K562 (cell line): Measurements from ENCODE around the gene NACA. TPM values are rescaled to one million over a fixed set of nuclear protein-coding genes. Genes with fewer than 3 reads are reported as not detected.

Experiments used
- BRCA1 ChIP-seq, 2 experiments: fragments of 450-650 bp in 1 of 2; sonication (generic) in 1 of 2; formaldehyde crosslinking in 1 of 2; IDR thresholded peaks; 2 replicates each; pipeline versions ENCODE4 v1.5.0 to v1.6.1; 2017 to 2020; ENCODE audit warnings: mild to moderate bottlenecking in 1 of 2, missing genetic modification reagents in 1 of 2
- CAMTA2 ChIP-seq: fragments of 250-450 bp; sonication (Bioruptor Pico); conservative IDR thresholded peaks from 2 replicates; pipeline ENCODE4 v1.5.1; 2022
- CBX2 ChIP-seq: fragments of 200-600 bp; sonication (generic); IDR thresholded peaks from one replicate; pipeline ENCODE4 v1.6.1; 2012; ENCODE audit warnings: mild to moderate bottlenecking, low read length, inconsistent platforms; ENCODE audit not compliant: insufficient read depth, poor library complexity, severe bottlenecking
- DDX20 ChIP-seq: fragments of 450-650 bp; IDR thresholded peaks from 2 replicates; pipeline ENCODE4 v1.6.1; 2016; ENCODE audit warnings: missing genetic modification characterization, low read depth, mild to moderate bottlenecking, missing compliant biosample characterization, moderate library complexity
- DPF2 ChIP-seq: fragments of 450-650 bp; IDR thresholded peaks from 2 replicates; pipeline ENCODE4 v1.6.1; 2016
- HNRNPLL ChIP-seq: fragments of 200-400 bp; formaldehyde crosslinking; IDR thresholded peaks from 2 replicates; pipeline ENCODE4 v1.6.1; 2017; ENCODE audit warnings: low read length, low read depth, mild to moderate bottlenecking; ENCODE audit not compliant: poor library complexity, severe bottlenecking
- MXI1 ChIP-seq: IDR thresholded peaks from 2 replicates; pipeline ENCODE4 v1.6.1; 2011; ENCODE audit warnings: low read depth, mild to moderate bottlenecking, improper control_type of control experiment, low read length
- NUFIP1 ChIP-seq: fragments of 450-650 bp; IDR thresholded peaks from 2 replicates; pipeline ENCODE4 v1.6.1; 2018; ENCODE audit not compliant: partially characterized antibody
- POLR2B ChIP-seq: fragments of 450-650 bp; IDR thresholded peaks from 2 replicates; pipeline ENCODE4 v1.6.1; 2018; ENCODE audit warnings: low read depth; ENCODE audit not compliant: partially characterized antibody
- STAG1 ChIP-seq: sonication (generic); formaldehyde crosslinking; IDR thresholded peaks from 2 replicates; pipeline ENCODE4 v1.5.0; 2020; ENCODE audit warnings: missing genetic modification reagents, borderline replicate concordance
- TEAD1 ChIP-seq, 2 experiments: fragments of 450-650 bp in 1 of 2; sonication (generic) in 1 of 2; formaldehyde crosslinking; IDR thresholded peaks; 2 replicates each; pipeline versions ENCODE4 v1.4.0 to v1.8.0; 2020 to 2022; ENCODE audit warnings: mild to moderate bottlenecking in 2 of 2, missing genetic modification reagents in 1 of 2
- ZNF174 ChIP-seq: fragments of 250-450 bp; sonication (Bioruptor Pico); IDR thresholded peaks from 2 replicates; pipeline ENCODE4 v1.4.0; 2020; ENCODE audit warnings: mild to moderate bottlenecking
- polyA plus RNA-seq, 8 experiments: library from polyadenylated mRNA; depleted of rRNA in 4 of 8; stranded (reverse) in 5 of 8; unstranded in 3 of 8; fragments of >200 nt; fragmentation: Nextera tagmentation in 2 of 8; fragmentation: Illumina TruSeq in 1 of 8; extraction: Ambion mirVana in 2 of 8; extraction: Trizol in 1 of 8; gene quantifications; 2 replicates each; pipeline versions ENCODE4 v1.2.1 to v1.2.3, GENCODE V29; 2011 to 2014; ENCODE audit warnings: inconsistent platforms in 1 of 8, missing spikeins in 1 of 8
- total RNA-seq, 7 experiments: library from RNA; depleted of rRNA in 6 of 7; stranded (reverse); fragments of >200 nt in 6 of 7; fragmentation: Illumina TruSeq in 2 of 7; extraction: Trizol in 2 of 7; gene quantifications; 2 replicates each; pipeline versions ENCODE4 v1.2.1 to v1.2.3, GENCODE V29; 2011 to 2021; ENCODE audit warnings: low replicate concordance in 1 of 7
- TF ChIP-seq, protein P1 (sequence below): fragments of 450-650 bp; formaldehyde crosslinking; IDR thresholded peaks from 2 replicates; pipeline ENCODE4 v1.4.0; 2020; ENCODE audit warnings: mild to moderate bottlenecking, moderate library complexity
- TF ChIP-seq, protein P2 (sequence below), 3 experiments: fragments of 200-800 bp in 1 of 3; sonication (Bioruptor generic) in 1 of 3; sonication (generic) in 1 of 3; formaldehyde crosslinking in 1 of 3; IDR thresholded peaks; 2 replicates each; pipeline versions ENCODE4 v1.6.1 to v1.8.0; 2016 to 2022; ENCODE audit warnings: mild to moderate bottlenecking in 2 of 3, missing compliant biosample characterization in 2 of 3, missing genetic modification characterization in 2 of 3, missing genetic modification reagents in 1 of 3
- TF ChIP-seq, protein P3 (sequence below): IDR thresholded peaks from 2 replicates; pipeline ENCODE4 v1.6.1; 2011; ENCODE audit warnings: borderline replicate concordance, low read depth, mild to moderate bottlenecking, moderate library complexity, low read length; ENCODE audit not compliant: insufficient read depth, poor library complexity, severe bottlenecking
- TF ChIP-seq, protein P4 (sequence below): fragments of 250-450 bp; sonication (Bioruptor Pico); IDR thresholded peaks from 2 replicates; pipeline ENCODE4 v1.4.0; 2020; ENCODE audit warnings: mild to moderate bottlenecking

The NACA gene
- total and polyA plus RNA-seq, 9 of the 15 experiments (the other 6 are each of a cell fraction or from before 2014, with no cell fraction given): 1,030 to 2,416 (median 1,645) TPM

DNA sequence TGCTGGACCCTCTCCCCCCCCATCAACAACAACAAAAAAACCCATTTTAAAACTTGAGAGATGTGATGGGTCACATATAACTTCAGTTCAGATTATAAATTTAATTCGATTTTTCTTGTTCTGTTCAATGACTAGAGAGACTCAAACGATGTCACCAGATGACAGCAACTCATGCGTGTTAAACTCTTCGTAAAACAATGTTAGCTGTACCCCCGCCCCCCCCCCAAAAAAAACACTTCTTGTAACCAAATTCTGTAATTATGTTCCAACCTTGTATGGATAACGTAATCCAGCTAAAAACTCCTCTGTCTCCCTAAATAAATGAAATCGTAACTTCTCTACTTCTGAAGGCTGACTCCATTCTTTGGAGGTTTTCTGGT lies 614 bp upstream of the NACA start (continued):
- TF ChIP-seq ZNF174 (CRISPR knock-in tag): no peak
- TF ChIP-seq, protein P1, sequence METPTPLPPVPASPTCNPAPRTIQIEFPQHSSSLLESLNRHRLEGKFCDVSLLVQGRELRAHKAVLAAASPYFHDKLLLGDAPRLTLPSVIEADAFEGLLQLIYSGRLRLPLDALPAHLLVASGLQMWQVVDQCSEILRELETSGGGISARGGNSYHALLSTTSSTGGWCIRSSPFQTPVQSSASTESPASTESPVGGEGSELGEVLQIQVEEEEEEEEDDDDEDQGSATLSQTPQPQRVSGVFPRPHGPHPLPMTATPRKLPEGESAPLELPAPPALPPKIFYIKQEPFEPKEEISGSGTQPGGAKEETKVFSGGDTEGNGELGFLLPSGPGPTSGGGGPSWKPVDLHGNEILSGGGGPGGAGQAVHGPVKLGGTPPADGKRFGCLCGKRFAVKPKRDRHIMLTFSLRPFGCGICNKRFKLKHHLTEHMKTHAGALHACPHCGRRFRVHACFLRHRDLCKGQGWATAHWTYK: no peak
- TF ChIP-seq BRCA1 (IDR thresholded peaks at IDR 0.05): no peak
- TF ChIP-seq BRCA1 (CRISPR knock-in tag; IDR thresholded peaks at IDR 0.05): no peak
- TF ChIP-seq, protein P2, sequence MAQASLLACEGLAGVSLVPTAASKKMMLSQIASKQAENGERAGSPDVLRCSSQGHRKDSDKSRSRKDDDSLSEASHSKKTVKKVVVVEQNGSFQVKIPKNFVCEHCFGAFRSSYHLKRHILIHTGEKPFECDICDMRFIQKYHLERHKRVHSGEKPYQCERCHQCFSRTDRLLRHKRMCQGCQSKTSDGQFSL (CRISPR knock-in tag; IDR thresholded peaks at IDR 0.05): peak; percentile 53
- TF ChIP-seq, protein P2 (tag; IDR thresholded peaks at IDR 0.05): peak in 1 of 2 experiments; percentile 59; a peak in 1 of 4 replicates
- TF ChIP-seq POLR2B: no peak
- no peak for TF ChIP-seq CAMTA2 (CRISPR knock-in tag)
- no peak for TF ChIP-seq TEAD1 (CRISPR knock-in tag; IDR thresholded peaks at IDR 0.05)
- TF ChIP-seq CBX2: no peak
- no peak for TF ChIP-seq STAG1 (CRISPR knock-in tag)
- TF ChIP-seq MXI1: 0 out of 2 replicates have a peak, but pooled peaks have one; percentile 35
- TF ChIP-seq, protein P3, sequence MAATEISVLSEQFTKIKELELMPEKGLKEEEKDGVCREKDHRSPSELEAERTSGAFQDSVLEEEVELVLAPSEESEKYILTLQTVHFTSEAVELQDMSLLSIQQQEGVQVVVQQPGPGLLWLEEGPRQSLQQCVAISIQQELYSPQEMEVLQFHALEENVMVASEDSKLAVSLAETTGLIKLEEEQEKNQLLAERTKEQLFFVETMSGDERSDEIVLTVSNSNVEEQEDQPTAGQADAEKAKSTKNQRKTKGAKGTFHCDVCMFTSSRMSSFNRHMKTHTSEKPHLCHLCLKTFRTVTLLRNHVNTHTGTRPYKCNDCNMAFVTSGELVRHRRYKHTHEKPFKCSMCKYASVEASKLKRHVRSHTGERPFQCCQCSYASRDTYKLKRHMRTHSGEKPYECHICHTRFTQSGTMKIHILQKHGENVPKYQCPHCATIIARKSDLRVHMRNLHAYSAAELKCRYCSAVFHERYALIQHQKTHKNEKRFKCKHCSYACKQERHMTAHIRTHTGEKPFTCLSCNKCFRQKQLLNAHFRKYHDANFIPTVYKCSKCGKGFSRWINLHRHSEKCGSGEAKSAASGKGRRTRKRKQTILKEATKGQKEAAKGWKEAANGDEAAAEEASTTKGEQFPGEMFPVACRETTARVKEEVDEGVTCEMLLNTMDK: no peak
- 0 out of 2 replicates have a peak, but pooled peaks have one; percentile 1 for TF ChIP-seq DPF2
- no peak for TF ChIP-seq NUFIP1
- TF ChIP-seq HNRNPLL: no peak
- 0 out of 2 replicates have a peak, but pooled peaks have one; percentile 46 for TF ChIP-seq DDX20 (tag)
- TF ChIP-seq, protein P4, sequence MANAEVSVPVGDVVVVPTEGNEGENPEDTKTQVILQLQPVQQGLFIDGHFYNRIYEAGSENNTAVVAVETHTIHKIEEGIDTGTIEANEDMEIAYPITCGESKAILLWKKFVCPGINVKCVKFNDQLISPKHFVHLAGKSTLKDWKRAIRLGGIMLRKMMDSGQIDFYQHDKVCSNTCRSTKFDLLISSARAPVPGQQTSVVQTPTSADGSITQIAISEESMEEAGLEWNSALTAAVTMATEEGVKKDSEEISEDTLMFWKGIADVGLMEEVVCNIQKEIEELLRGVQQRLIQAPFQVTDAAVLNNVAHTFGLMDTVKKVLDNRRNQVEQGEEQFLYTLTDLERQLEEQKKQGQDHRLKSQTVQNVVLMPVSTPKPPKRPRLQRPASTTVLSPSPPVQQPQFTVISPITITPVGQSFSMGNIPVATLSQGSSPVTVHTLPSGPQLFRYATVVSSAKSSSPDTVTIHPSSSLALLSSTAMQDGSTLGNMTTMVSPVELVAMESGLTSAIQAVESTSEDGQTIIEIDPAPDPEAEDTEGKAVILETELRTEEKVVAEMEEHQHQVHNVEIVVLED (CRISPR knock-in tag): no peak
